ENCODE measurements around the gene ZBTB2. TPM values are rescaled to one million over a fixed set of nuclear protein-coding genes. Genes with fewer than 3 reads are reported as not detected.

Gene ZBTB2
- total RNA-seq, 3 donors from 2014 or later = 9.9 to 20.5 (median 15.1) TPM

DNA sequence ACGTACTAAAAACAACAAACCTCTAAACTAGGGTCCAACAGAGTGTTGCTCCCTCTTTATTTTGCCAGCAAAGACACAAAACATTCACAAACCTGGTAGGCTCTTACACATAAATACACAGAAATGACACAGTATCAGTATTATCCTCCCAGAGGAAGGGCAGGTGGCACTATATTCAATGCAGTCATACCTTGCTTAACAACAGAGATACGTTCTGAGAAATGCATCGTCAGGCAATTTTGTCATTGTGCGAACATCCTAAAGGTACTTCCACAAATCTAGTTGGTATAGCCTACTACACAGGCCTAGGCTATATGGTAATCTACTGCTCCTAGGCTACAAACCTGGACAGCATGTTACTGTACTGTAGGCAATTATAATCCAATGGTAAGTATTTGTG lies 9.6 kb downstream of the ZBTB2 start:
- Histone ChIP-seq H3K4me1 (no peaks in the 10 kb centered on the region), H3K27ac (no peak overlapping the region), H3K36me3 (no peaks in the 10 kb centered on the region), H3K9me3 (no peaks in the 10 kb centered on the region), H3K4me3 (no peak overlapping the region), H3K27me3 (no peaks in the 10 kb centered on the region)
- TF ChIP-seq POLR2AphosphoS5 (IDR thresholded peaks at IDR 0.05) (no peak), POLR2A (IDR thresholded peaks at IDR 0.05) (no peak)
- TF ChIP-seq, protein P1, sequence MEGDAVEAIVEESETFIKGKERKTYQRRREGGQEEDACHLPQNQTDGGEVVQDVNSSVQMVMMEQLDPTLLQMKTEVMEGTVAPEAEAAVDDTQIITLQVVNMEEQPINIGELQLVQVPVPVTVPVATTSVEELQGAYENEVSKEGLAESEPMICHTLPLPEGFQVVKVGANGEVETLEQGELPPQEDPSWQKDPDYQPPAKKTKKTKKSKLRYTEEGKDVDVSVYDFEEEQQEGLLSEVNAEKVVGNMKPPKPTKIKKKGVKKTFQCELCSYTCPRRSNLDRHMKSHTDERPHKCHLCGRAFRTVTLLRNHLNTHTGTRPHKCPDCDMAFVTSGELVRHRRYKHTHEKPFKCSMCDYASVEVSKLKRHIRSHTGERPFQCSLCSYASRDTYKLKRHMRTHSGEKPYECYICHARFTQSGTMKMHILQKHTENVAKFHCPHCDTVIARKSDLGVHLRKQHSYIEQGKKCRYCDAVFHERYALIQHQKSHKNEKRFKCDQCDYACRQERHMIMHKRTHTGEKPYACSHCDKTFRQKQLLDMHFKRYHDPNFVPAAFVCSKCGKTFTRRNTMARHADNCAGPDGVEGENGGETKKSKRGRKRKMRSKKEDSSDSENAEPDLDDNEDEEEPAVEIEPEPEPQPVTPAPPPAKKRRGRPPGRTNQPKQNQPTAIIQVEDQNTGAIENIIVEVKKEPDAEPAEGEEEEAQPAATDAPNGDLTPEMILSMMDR (IDR thresholded peaks at IDR 0.05) = no peak
- no peak for DNase-seq (ENCODE audit: low spot score in 2 of 2)
- intact Hi-C loops (cut with DNase I; ENCODE audit: low total_unique reads) = no loop called here

DNA sequence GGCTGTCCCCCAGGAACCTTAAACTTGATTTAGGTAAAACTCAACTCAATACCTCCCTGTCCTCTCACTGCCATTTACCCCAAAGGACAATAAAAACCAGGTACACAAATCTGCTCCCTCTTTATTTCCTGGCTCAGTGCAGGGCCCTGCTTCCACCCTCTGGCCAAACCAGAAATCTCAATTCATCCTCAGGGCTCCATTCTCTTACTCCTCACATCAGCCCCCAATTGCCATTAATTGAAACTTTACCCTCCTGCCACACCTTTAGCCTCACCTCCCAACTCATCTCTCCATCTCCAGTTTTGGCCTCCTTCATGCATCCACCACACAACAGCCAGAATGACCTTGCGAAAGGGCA lies 10.5 kb downstream of the ZBTB2 start:
- intact Hi-C loops (cut with DNase I; ENCODE audit: low total_unique reads) = no loop called here
- no peaks in the 10 kb centered on the region for H3K4me1 ChIP-seq
- no peaks in the 10 kb centered on the region for H3K36me3 ChIP-seq
- H3K9me3 ChIP-seq = no peaks in the 10 kb centered on the region
- H3K4me3 ChIP-seq = no peak overlapping the region
- no peak for TF ChIP-seq POLR2AphosphoS5 (IDR thresholded peaks at IDR 0.05)
- TF ChIP-seq POLR2A (IDR thresholded peaks at IDR 0.05) = no peak
- no peaks in the 10 kb centered on the region for H3K27me3 ChIP-seq
- DNase-seq (ENCODE audit: low spot score in 2 of 2) = no peak
- no peak overlapping the region for H3K27ac ChIP-seq

DNA sequence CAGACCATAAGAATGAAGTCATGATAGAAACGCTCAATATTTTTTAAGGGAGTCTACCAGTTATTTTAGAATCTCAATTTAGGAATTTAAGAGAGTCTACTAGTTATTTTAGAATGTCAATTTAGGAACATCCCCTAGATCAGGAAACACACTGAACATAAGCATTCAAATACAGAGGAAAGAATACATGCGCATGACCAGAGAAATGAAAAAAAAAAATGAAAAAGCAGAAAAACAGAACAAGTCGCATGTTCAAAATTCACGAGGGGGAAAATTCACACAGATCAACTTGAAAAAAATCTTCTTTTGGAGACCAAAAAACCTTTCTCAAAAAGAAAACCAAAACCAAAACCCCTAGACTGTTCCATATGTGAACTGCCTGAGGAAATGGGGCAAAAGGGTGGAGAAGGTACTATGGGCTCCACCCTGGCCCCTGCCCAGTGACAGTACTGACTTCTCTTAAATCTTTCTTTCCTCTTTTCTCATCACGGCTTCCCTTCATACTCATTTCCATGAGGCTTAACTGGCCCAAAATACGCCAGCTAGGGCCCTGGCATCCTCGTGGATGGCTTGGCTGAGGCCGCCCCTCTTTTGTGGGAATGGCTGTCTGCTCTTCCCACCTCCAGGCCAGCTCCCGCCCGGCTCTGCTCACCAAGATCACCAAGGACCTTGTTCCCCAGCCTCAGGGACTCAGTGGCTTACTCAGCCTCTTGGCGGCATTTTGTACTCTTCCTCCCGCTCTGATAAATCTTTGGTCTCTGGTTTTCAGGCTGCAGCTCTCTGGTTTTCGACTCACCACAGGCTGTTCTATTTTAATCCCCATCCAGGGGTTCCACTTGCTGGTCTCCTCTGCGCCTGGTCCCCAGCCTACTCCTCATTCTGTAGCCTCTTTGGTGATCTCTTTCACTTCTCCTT lies 11.2 kb downstream of the ZBTB2 start:
- no peaks in the 10 kb centered on the region for H3K27me3 ChIP-seq
- H3K36me3 ChIP-seq = no peaks in the 10 kb centered on the region
- H3K4me1 ChIP-seq = no peaks in the 10 kb centered on the region
- H3K4me3 ChIP-seq = peak overlapping the region in 2 of 3 donors; percentile 2 to 19
- H3K9me3 ChIP-seq = no peaks in the 10 kb centered on the region
- H3K27ac ChIP-seq = peak overlapping the region in 1 of 2 donors; percentile 28
- intact Hi-C loops (cut with DNase I; ENCODE audit: low total_unique reads) = no loop called here
- no peak for DNase-seq (ENCODE audit: low spot score in 2 of 2)
- TF ChIP-seq, protein P1 (IDR thresholded peaks at IDR 0.05) = no peak
- TF ChIP-seq POLR2AphosphoS5 (IDR thresholded peaks at IDR 0.05) = no peak
- TF ChIP-seq POLR2A (IDR thresholded peaks at IDR 0.05) = no peak

DNA sequence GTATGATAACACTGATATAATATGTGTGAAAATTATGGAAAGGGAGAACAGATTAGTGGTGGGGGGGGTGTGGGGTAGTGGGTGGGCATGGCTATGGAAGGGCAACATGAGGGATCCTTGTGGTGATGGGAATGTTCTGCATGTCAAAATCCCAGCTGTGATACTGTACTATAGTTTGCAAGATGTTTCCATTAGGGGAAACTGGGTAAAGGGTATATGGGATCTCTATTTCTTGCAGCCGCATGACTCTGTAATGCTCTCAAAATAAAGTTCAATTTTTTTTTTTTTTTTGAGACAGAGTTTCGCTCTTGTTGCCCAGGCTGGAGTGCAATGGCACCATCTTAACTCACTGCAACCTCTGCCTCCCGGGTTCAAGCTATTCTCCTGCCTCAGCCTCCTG lies 14.3 kb downstream of the ZBTB2 start:
- intact Hi-C loops (cut with DNase I; ENCODE audit: low total_unique reads) = no loop called here
- H3K27me3 ChIP-seq = no peaks in the 10 kb centered on the region
- no peak for DNase-seq (ENCODE audit: low spot score in 2 of 2)
- no peak overlapping the region for H3K4me3 ChIP-seq
- no peak for TF ChIP-seq POLR2A (IDR thresholded peaks at IDR 0.05)
- TF ChIP-seq POLR2AphosphoS5 (IDR thresholded peaks at IDR 0.05) = no peak
- TF ChIP-seq, protein P1 (IDR thresholded peaks at IDR 0.05) = no peak
- no peak overlapping the region for H3K27ac ChIP-seq
- no peaks in the 10 kb centered on the region for H3K9me3 ChIP-seq
- no peaks in the 10 kb centered on the region for H3K4me1 ChIP-seq
- no peaks in the 10 kb centered on the region for H3K36me3 ChIP-seq

DNA sequence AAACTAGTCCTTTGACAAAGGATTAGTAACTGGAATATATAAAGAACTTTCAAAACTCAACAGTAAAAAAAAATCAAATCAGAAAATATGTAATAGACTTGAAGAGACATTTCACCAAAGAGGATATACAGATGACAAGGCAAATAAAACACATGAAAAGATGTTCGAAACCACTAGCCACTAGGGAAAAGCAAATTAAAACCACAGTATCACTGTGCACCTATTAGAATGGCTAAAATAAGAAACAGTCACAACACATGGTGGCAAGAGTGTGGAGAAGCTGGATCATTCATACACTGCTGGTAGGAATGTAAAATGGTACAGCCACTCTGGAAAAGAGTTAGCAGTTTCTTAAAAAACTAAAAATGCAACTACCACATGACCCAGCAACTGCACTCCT lies 14.9 kb downstream of the ZBTB2 start:
- Histone ChIP-seq H3K4me1 (no peaks in the 10 kb centered on the region), H3K4me3 (no peak overlapping the region), H3K36me3 (no peaks in the 10 kb centered on the region), H3K27me3 (no peaks in the 10 kb centered on the region), H3K9me3 (no peaks in the 10 kb centered on the region), H3K27ac (no peak overlapping the region)
- intact Hi-C loops (cut with DNase I; ENCODE audit: low total_unique reads) = no loop called here
- DNase-seq (ENCODE audit: low spot score in 2 of 2) = no peak
- TF ChIP-seq, protein P1 (IDR thresholded peaks at IDR 0.05) = no peak
- TF ChIP-seq POLR2A (IDR thresholded peaks at IDR 0.05) (no peak), POLR2AphosphoS5 (IDR thresholded peaks at IDR 0.05) (no peak)
